T-helper 1 cell treated with Interleukin-12 subunit alpha and Interleukin-12 subunit beta and Interleukin-4 antibody, amounts not matched to agents 30 ng/mL and 1 ng/mL, for 36 hours (primary cell): ENCODE measurements around the gene HSBP1L1. TPM values are rescaled to one million over a fixed set of nuclear protein-coding genes. Genes with fewer than 3 reads are reported as not detected.
"Not testable (repeated sequence)": the region's sequence is repeated elsewhere in the genome, so short reads cannot be mapped to it uniquely, and the experiment has no call there.

Experiments used
- intact Hi-C: fragments of 100-400 bp; cut with micrococcal nuclease; formaldehyde crosslinking; loops from one replicate; pipeline ENCODE4 v1.15.1; 2024
- total RNA-seq: library from RNA; stranded (reverse); gene quantifications from 2 replicates; pipeline ENCODE4 v1.2.3, GENCODE V29; 2022

HSBP1L1 gene
- total RNA-seq, 1 donor from 2014 or later, result 12.0 TPM

- intact Hi-C loops, result no loop called here
Measured at GRCh38 chr18:79982736-79983135, 18.3 kb downstream of the HSBP1L1 start.

DNA sequence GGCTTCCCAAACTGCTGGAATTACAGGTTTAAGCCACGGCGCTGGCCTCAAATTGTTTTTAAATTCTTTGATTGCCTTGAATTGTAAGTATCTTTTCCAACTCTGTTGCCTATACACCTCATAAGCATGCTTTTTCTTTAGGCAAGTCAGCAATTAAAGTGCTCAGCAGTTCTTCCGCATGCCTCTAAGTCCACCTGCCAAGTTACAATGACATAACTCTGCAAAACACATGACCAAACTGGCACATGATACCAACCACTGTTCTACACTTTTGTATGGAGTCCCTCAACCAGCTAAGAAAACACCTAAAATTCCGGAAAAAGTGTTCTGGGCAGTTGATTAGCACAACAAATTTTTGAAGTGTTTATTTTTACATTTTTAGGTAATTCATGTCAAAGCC lies 18.8 kb downstream of the HSBP1L1 start:
- intact Hi-C loops, result no loop called here

DNA sequence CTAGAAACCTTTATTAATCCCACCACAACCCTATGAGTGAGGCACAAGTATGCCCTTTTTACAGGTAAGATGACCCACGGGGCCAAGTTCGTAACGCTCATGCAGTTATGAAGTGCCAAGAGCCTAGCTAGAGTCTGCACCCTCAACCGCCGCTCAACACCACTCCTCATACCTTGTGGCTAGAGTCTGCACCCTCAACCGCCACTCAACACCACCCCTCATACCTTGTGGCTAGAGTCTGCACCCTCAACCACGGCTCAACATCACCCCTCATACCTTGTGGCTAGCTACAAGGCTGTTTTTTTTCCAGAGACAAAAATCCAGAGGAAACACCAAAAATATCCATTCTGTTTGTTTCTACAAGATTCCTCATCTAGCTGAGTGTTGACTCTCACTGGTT lies 19.4 kb downstream of the HSBP1L1 start:
- intact Hi-C loops, result no loop called here

DNA sequence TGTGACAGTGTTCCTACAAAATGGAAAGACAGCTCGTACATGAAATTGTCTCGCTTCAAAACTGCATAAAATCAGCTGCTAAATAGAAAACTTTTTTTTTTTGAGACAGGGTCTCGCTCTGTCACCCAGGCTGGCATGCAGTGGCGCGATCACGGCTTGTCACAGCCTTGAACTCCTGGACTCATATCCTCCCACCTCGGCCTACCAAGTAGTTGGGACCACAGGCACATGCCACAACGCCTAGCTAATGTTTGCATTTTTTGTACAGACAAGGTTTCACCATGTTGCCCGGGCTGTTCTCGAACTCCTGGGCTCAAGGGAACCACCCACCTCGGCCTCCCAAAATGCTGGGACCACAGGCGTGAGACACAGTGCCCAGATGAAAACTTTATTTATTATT lies 20.7 kb downstream of the HSBP1L1 start:
- intact Hi-C loops, result no loop called here

DNA sequence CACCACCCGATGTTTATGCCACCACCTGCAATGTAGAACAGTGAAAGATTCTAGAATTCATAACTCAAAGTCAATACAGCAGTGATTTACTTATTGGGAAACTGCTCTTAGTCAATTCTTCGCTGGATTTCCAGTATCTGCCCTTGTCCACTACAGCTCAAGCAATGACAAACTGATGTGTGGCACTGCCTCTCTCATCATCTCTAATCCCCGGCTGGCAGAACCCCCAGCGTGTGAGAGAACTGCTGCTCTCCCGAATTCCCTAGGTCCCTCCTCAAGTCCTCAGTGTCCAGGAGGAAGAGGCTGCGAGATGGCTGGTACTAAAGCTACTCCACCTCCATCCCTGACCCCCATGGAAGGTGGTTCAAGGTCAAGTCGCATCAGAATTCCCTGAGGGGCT lies 22.3 kb downstream of the HSBP1L1 start:
- intact Hi-C loops, result no loop called here

GRCh38 chr18:79987566-79987965 lies 23.1 kb downstream of the HSBP1L1 start:
- intact Hi-C loops, result no loop called here

DNA sequence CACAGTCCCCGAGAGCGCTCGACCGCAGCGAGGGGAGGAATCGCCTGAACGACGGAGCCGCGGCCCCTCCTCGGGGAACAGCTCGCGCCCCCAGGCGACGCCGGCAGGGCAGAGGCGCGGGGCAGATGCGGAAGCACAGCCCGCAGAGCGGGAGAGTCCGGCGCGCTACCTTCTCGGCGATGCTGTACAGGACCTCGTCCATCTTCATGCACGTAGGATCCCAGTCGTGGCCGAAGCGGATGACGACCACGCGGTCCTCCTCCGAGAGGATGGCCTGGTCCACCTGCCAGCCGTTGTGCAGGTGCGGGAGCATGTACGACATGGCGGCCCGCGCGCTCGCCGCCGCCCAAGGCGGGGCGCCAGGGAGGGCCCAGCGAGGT lies 23.6 kb downstream of the HSBP1L1 start:
- intact Hi-C loops, result loop anchor here (1.0 to 2.0 kb wide), 9 partner anchors 23 to 919 kb away; partner anchors contain the start of genes ADNP2, ATP9B, CTDP1 and RBFA

DNA sequence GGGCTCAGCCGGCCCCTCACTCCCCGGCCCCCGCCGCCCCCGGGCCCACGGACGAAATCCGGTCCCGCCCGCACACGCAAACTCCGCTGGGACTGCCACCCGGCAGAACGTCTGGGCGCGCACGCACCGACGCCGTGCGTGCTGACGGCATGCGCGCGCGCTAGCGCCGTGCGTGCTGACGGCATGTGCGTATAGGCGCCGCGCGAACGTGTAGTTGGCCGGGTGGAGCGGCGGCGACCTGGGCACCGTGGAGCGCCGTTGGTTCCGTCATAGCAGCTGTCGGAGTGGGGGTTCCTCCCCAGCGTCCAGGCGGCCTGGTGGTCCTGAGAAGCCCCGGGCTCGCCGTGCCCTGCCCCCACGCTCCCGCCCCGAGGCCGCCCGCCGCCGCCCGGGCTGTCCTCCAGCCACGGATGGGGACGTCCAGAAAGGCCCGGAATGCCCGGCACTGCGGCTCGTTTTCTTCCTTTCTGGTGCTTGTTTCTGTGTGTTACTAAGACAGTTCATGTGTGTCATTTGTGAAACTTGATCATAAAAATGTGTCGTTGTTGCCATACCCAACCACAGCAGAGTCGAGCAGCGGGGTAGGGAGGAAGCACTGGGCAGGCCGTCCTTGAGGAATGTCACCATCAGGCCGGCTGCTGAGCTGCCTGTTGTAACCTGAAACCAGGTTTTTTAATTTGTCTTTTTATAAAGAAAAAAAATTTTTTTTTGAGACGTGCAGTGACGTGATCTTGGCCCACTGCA lies 24.2 kb downstream of the HSBP1L1 start, which contains the start of gene TXNL4A:
TXNL4A (minus strand) TSS at position 113 of the 744 bp plus-strand sequence. CDS start 171 bp downstream, outside the sequence.
- intact Hi-C loops, result loop anchor here (1.0 to 2.0 kb wide), 9 partner anchors 23 to 919 kb away; partner anchors contain the start of genes ADNP2, ATP9B, CTDP1 and RBFA

GRCh38 chr18:79989195-79989497 lies 24.7 kb downstream of the HSBP1L1 start:
- intact Hi-C loops, result loop anchor here (2.0 kb wide), 2 partner anchors 166 to 582 kb away; no protein-coding TSS in a partner anchor

DNA sequence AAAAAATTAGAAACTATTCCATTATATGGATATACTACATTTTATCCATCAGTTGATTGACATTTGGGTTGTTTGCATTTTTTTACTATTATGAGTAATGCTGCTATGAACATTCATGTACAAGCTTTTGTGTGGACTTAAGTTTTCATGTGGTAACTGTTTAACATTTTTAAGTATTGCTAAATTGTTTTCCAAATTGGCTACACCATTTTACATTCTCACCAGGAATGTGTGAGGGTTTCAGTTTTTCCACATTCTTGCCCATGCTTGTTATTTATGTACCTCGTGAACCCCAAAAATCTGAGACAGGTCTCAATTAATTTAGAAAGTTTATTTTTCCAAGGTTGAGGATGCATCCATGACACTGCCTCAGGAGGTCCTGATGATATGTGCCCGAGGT lies 27.1 kb downstream of the HSBP1L1 start:
- intact Hi-C loops, result no loop called here

DNA sequence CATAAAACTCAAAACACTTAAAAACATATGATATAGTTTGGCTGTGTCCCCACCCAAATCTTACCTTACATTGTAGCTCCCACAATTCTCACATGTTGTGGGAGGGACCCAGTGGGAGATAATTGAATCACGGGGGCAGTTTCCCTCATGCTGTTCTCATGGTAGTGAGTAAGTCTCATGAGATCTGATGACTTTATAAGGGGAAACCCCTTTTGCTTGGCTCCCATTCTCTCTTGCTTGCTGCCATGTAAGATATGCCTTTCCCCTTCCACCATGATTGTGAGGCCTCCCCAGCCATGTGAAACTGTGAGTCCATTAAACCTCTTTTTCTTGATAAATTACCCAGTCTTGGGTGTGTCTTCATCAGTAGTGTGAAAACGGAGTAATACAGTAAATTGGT lies 35.3 kb downstream of the HSBP1L1 start:
- intact Hi-C loops, result not testable (repeated sequence)

DNA sequence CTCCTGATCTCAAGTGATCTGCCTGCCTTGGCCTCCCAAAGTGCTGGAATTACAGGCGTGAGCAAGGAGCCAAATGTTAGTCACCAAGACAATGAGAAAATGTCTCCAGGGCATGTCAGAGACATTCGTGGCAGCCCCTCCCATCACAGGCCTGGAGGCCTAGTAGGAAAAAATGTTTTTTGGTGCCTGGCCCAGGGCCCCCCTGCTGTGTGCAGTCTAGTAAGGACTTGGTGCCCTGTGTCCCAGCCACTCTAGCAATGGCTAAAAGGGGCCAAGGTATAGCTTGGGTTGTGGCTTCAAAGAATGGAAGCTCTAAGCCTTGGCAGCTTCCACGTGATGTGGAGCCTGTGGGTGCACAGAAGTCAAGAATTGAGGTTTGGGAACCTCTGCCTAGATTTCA lies 36.4 kb downstream of the HSBP1L1 start:
- intact Hi-C loops, result no loop called here

DNA sequence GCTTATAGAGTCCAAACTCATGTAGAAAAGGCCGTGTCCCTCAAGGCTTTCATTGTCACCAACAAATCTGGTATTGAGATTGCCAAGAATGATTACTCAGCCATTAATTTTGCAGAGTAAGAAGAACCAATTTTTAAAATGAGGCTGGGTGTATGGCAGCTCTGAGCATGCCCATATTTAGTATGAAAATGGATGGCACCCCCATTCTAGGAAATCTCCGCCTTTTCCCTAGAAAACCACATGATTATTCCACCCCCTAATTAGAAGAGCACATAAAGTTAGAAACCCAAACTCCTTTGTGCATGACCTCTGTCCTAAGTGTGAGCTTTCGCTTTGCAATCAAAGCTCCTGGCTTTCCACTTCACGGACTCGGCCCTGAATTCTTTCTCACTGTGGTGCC lies 38.0 kb downstream of the HSBP1L1 start:
- intact Hi-C loops, result no loop called here

DNA sequence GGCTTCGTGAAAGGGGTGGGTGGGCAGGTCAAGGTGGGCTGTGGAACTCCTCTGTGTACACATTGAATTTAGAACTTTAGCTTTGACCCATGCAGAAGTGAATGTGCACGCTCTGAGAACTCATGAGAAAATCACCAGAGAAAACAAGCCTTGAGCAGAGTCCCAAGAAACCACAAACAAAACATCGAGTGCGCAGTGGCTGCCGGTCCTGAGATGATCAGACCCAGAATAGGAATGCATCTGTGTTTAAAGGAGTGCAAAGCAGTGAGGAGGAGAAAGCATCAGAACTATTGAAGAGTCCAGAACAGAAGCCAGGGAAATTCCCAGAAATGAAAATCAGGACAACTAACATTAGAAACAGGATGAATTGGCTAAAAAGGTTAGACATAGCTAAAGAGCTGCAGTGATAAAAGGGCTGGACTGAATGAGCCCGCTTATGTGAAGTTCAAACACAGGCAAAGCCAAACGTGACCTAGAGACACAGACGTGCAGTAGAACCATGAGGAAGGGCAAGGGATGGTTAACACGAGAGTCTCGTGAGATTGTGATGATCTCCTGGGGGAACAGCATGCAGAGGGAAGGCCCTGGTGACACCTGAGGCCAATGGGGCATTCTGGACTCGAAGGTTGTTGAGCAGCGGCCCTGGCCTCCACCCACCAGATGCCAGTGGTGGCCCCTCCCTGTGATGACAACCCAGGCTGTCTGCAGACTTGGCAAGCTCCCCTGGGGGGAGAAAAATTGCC lies 40.3 kb downstream of the HSBP1L1 start:
- intact Hi-C loops, result no loop called here

GRCh38 chr18:80006724-80007123 lies 42.3 kb downstream of the HSBP1L1 start:
- intact Hi-C loops, result no loop called here

DNA sequence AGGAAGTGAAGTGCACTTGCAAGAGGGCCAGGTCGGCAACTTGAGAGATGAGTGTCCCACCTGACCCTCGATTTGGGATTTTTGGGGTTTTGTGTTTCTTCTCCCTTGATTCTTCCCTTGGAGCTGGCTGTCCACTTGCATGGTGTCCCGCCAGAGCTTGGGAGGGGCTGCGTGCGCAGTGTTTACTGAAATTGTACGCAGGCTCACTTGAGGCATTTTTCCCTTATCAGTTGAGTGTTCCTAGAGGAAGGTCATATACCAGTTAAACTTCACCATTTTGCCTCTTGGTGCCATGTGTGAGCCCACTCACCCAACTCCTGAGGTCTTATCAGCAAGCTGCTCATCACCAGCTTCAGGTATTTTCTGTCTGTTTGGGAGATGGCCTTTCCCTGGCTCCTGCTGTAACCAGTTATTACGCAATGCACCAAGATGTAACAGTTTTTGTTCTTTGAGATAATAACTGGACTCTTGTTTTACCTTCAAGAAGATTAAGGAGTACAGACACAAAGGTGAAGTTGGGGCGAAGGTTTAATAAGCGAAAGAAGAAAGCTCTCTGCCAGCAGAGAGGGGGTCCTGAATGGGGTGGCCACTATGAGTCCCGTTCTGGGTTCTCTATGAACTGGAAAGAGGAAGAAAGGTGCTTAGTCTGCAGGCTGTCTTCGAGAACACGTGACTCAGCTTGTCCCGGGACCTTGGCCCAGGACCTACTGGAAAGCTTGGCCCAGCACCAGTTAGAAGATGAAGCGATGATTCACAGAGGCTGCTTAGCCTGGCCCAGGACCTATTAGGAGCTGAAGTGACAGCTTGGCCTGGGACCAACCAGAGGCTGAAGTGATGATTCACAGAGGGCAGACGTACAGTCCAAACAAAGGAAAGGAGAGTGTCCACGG lies 45.5 kb downstream of the HSBP1L1 start:
- intact Hi-C loops, result no loop called here

GRCh38 chr18:80010551-80010906 lies 46.1 kb downstream of the HSBP1L1 start:
- intact Hi-C loops, result no loop called here

DNA sequence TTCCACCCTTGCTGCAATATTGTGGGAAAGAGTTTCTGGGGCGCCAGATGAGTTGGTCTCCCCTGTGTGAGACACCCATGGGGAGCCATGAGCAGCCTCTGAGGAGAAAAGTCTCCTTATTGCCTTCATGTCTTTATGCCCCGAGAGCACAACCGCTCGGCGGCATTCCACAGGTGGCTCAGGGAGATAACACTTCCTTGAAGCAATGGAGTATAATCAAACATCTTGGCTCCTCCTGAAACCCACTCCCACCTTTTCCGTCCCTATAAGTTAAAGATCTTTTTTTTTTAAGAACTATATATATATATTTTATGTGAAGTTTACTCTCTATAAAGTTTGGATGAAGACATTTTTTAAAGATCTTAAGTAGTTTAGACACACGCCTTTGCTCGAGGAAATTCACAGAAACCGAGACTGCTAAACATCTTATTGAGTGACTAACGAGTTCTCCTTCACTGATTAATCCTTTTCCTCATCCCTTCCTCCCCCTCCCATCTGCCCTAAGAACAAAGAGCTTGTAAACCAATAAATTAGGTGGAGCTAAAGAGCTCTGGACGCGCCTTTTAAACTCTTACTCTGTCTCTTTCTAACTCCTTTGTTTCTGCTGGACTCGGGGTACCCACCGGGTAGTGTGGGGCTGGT lies 47.2 kb downstream of the HSBP1L1 start:
- intact Hi-C loops, result not testable (repeated sequence)

DNA sequence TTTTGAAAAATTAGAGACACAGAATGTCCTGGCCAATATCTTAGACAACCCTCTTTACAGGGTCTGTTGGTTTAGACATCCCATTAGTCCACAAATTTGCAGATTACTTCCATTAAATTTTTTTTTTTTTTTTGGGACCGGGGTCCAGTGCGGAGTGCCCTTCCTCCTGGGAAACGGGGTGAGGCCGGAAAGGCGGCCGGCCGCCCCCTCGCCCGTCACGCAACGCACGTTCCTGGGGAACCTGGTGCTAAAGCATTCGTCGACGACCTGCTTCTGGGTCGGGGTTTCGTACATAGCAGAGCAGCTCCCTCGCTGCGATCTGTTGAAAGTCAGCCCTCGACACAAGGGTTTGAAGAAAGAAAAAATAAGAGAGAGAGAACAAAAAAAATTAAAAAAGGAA lies 48.3 kb downstream of the HSBP1L1 start:
- intact Hi-C loops, result no loop called here
